Transverse colon (tissue), 4 donors: ENCODE measurements around the gene FAM114A1. TPM values are rescaled to one million over a fixed set of nuclear protein-coding genes. Genes with fewer than 3 reads are reported as not detected.
"Not testable (repeated sequence)": the region's sequence is repeated elsewhere in the genome, so short reads cannot be mapped to it uniquely, and the experiment has no call there.

Source experiments
- DNase-seq: peaks from one replicate; pipeline ENCODE4 v3.0.0-alpha.2; 2019
- H3K27ac ChIP-seq, 4 donors: fragments of 200-600 bp; sonication (generic); 2 replicates each; pipeline ENCODE4 v1.5.1; 2016 to 2018; ENCODE audit warnings: inconsistent platforms in 4 of 4
- H3K27me3 ChIP-seq: fragments of 200-600 bp; sonication (generic); 2 replicates; pipeline ENCODE4 v1.5.1; 2017; ENCODE audit warnings: inconsistent platforms
- H3K36me3 ChIP-seq, 4 donors: fragments of 200-600 bp; sonication (generic); 2 replicates each; pipeline ENCODE4 v1.5.1; 2017 to 2019; ENCODE audit warnings: inconsistent platforms in 4 of 4
- H3K4me1 ChIP-seq, 4 donors: fragments of 200-600 bp; sonication (generic); 2 replicates each; pipeline ENCODE4 v1.5.1; 2017 to 2020; ENCODE audit warnings: inconsistent platforms in 4 of 4
- H3K4me3 ChIP-seq, 4 donors: fragments of 200-600 bp; sonication (generic); 1 replicate in 1 of 4; 2 replicates in 3 of 4; pipeline versions ENCODE4 v1.5.1 to v1.6.1; 2017 to 2019; ENCODE audit warnings: inconsistent platforms in 4 of 4
- H3K9me3 ChIP-seq, 2 donors: fragments of 200-600 bp; sonication (generic); 2 replicates each; pipeline ENCODE4 v1.5.1; 2017 to 2019; ENCODE audit warnings: inconsistent platforms in 2 of 2
- CTCF ChIP-seq, 5 experiments: fragments of 200-600 bp in 3 of 5; fragments of 450-650 bp in 2 of 5; sonication (generic) in 3 of 5; IDR thresholded peaks; 1 replicate in 2 of 5; 2 replicates in 3 of 5; pipeline ENCODE4 v1.5.1; 2016 to 2017; ENCODE audit warnings: antibody characterized with exemption in 5 of 5, inconsistent platforms in 3 of 5, mild to moderate bottlenecking in 2 of 5, moderate library complexity in 1 of 5
- EP300 ChIP-seq: sonication (generic); formaldehyde crosslinking; IDR thresholded peaks from one replicate; pipeline ENCODE4 v1.6.1; 2017; ENCODE audit warnings: antibody characterized with exemption, low read depth
- POLR2A ChIP-seq: fragments of 450-650 bp; IDR thresholded peaks from one replicate; pipeline ENCODE4 v1.6.1; 2016; ENCODE audit warnings: antibody characterized with exemption, mild to moderate bottlenecking, moderate library complexity
- POLR2AphosphoS5 ChIP-seq, 3 donors: sonication (generic); formaldehyde crosslinking; IDR thresholded peaks; one replicate each; pipeline ENCODE4 v1.6.1; 2016; ENCODE audit warnings: antibody characterized with exemption in 3 of 3
- WGBS, 2 donors: methylation state at CpG; one replicate each; pipeline ENCODE4 v1.1.5; 2018; ENCODE audit warnings: low coverage in 1 of 2; 5-methylcytosine and 5-hydroxymethylcytosine counted together
- in situ Hi-C, 4 donors: fragments of 200-750 bp; cut with MboI; loops; one replicate each; pipeline versions ENCODE4 v1.15.0 to v1.15.1; 2017; ENCODE audit warnings: low sequenced_read_pairs in 3 of 4, low pct_ligation_motif_present in 1 of 4, low pct_unique_long_range_greater_than_20kb in 1 of 4
- intact Hi-C: fragments of 100-400 bp; cut with DNase I; formaldehyde crosslinking; loops from one replicate; pipeline ENCODE4 v1.15.1; 2023; ENCODE audit warnings: low total_unique reads
- total RNA-seq, 4 donors: library from RNA; depleted of rRNA; stranded (reverse); fragments of >200 nt; gene quantifications; one replicate each; pipeline ENCODE4 v1.1.0, GENCODE V29; 2016

Gene FAM114A1
- total RNA-seq, 4 donors from 2014 or later = 52.4 to 121 (median 115) TPM

- TF ChIP-seq EP300 (no peak), POLR2AphosphoS5 (IDR thresholded peaks at IDR 0.05) (no peak), CTCF (IDR thresholded peaks at IDR 0.05) (no peak), POLR2A (no peak)
- no peak overlapping the region for H3K27ac ChIP-seq
- H3K9me3 ChIP-seq = no peaks in the 10 kb centered on the region
- H3K4me1 ChIP-seq = no peaks in the 10 kb centered on the region
- no peaks in the 10 kb centered on the region for H3K27me3 ChIP-seq
- no peaks in the 10 kb centered on the region for H3K36me3 ChIP-seq
- no peak for DNase-seq
- H3K4me3 ChIP-seq = no peak overlapping the region
- in situ Hi-C loops (no loop called here), intact Hi-C loops (no loop called here)
Observed at GRCh38 chr4:38987491-38987890, 119.9 kb downstream of the FAM114A1 start.

GRCh38 chr4:38988353-38988752, 120.7 kb downstream of the FAM114A1 start:
- H3K4me1 ChIP-seq, in situ Hi-C loops, H3K4me3 ChIP-seq, H3K9me3 ChIP-seq, H3K36me3 ChIP-seq, intact Hi-C loops, H3K27me3 ChIP-seq, DNase-seq, H3K27ac ChIP-seq: not testable (repeated sequence)
- WGBS, 2 donors = 90 to 94% methylated on average over 4 to 9 of the region's 9 CpGs

- intact Hi-C loops (no loop called here), in situ Hi-C loops (no loop called here)
- Histone ChIP-seq H3K9me3 (no peaks in the 10 kb centered on the region), H3K36me3 (no peaks in the 10 kb centered on the region), H3K4me3 (no peak overlapping the region), H3K27ac (no peak overlapping the region), H3K27me3 (no peaks in the 10 kb centered on the region), H3K4me1 (no peaks in the 10 kb centered on the region)
- DNase-seq = no peak
- 86 to 97% methylated on average over 5 to 6 of the region's 6 CpGs for WGBS, 2 donors
- TF ChIP-seq POLR2A (no peak), EP300 (no peak)
Observed at GRCh38 chr4:38989487-38989886, 121.9 kb downstream of the FAM114A1 start.

GRCh38 chr4:38990241-38990640, 122.6 kb downstream of the FAM114A1 start:
- WGBS, 2 donors = 40 to 82% methylated on average over 1 to 5 of the region's 5 CpGs
- Histone ChIP-seq H3K9me3 (no peaks in the 10 kb centered on the region), H3K27ac (no peak overlapping the region), H3K4me3 (no peak overlapping the region), H3K36me3 (no peaks in the 10 kb centered on the region), H3K27me3 (no peaks in the 10 kb centered on the region), H3K4me1 (no peaks in the 10 kb centered on the region)
- TF ChIP-seq POLR2AphosphoS5 (IDR thresholded peaks at IDR 0.05) (no peak), POLR2A (no peak), CTCF (IDR thresholded peaks at IDR 0.05) (no peak), EP300 (no peak)
- in situ Hi-C loops = no loop called here
- DNase-seq = no peak
- intact Hi-C loops = no loop called here

GRCh38 chr4:38993683-38994082, 126.1 kb downstream of the FAM114A1 start:
- H3K27me3 ChIP-seq = no peaks in the 10 kb centered on the region
- DNase-seq = no peak
- H3K36me3 ChIP-seq = no peaks in the 10 kb centered on the region

More at GRCh38 chr4:38993683-38994082, 126.1 kb downstream of the FAM114A1 start:
- no peaks in the 10 kb centered on the region for H3K9me3 ChIP-seq
- H3K4me1 ChIP-seq = no peaks in the 10 kb centered on the region
- no peak overlapping the region for H3K4me3 ChIP-seq
- TF ChIP-seq EP300 = no peak
- TF ChIP-seq POLR2A = no peak
- no peak for TF ChIP-seq POLR2AphosphoS5 (IDR thresholded peaks at IDR 0.05)
- no peak for TF ChIP-seq CTCF (IDR thresholded peaks at IDR 0.05)
- in situ Hi-C loops = no loop called here
- intact Hi-C loops = no loop called here
- H3K27ac ChIP-seq = no peak overlapping the region
- 90 to 95% methylated on average over 3 of the region's 3 CpGs for WGBS, 2 donors
